OCI-LY1 (cell line): ENCODE data around the gene DIDO1.

ENCODE experiments used
- CTCF ChIP-seq: fragments of 200-600 bp; sonication (generic), shearing (Covaris generic); IDR thresholded peaks from 2 replicates; pipeline ENCODE4 v1.5.1; 2017; ENCODE audit warnings: mild to moderate bottlenecking, antibody characterized with exemption, low read length, moderate library complexity, mixed read lengths
- EZH2 ChIP-seq: fragments of 200-600 bp; sonication (generic), shearing (Covaris generic); IDR thresholded peaks from 2 replicates; pipeline ENCODE4 v1.8.0; 2017; ENCODE audit warnings: borderline replicate concordance, mixed run types, mild to moderate bottlenecking, antibody characterized with exemption, low read length, moderate library complexity, mixed read lengths

GRCh38 chr20:62838128-62838891 lies 88.0 kb downstream of the DIDO1 start:
- TF ChIP-seq CTCF: no peak
- TF ChIP-seq EZH2: no peak
